ENCODE measurements around the gene IFT81.

DNA sequence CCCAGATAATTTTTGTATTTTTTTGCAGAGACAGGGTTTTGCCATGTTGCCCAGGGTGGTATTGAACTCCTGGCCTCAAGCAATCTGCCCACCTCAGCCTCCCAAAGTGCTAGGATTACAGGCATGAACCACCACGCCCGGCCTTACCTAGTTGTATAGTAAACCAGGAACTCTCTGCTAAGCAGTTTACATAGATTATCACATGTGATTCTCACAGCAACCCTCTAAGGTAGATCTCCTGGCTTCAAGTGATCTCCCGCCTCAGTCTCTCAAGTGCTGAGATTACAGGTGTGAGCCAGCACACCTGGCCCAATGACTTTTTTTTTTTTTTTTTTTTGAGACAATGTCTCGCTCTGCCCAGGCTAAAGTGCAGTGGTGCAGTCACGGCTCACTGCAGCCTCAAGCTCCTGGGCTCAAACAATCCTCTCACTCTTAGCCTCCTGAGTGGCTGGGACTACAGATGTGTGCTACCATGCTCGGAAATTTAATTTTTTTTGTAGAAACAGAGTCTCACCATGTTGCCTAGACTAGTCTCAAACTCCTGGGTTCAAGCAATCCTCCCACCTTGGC lies 130.9 kb downstream of the IFT81 start:
- TF ChIP-seq POLR2AphosphoS5 (IDR thresholded peaks at IDR 0.05; ENCODE audit: low read depth, low read length) (no peak), EZH2phosphoT487 (IDR thresholded peaks at IDR 0.05; ENCODE audit: borderline replicate concordance) (no peak), POLR2A (IDR thresholded peaks at IDR 0.05; ENCODE audit: borderline replicate concordance, extremely low read depth, insufficient read depth, insufficient read length) (no peak)
- TF ChIP-seq, protein P1, sequence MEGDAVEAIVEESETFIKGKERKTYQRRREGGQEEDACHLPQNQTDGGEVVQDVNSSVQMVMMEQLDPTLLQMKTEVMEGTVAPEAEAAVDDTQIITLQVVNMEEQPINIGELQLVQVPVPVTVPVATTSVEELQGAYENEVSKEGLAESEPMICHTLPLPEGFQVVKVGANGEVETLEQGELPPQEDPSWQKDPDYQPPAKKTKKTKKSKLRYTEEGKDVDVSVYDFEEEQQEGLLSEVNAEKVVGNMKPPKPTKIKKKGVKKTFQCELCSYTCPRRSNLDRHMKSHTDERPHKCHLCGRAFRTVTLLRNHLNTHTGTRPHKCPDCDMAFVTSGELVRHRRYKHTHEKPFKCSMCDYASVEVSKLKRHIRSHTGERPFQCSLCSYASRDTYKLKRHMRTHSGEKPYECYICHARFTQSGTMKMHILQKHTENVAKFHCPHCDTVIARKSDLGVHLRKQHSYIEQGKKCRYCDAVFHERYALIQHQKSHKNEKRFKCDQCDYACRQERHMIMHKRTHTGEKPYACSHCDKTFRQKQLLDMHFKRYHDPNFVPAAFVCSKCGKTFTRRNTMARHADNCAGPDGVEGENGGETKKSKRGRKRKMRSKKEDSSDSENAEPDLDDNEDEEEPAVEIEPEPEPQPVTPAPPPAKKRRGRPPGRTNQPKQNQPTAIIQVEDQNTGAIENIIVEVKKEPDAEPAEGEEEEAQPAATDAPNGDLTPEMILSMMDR (IDR thresholded peaks at IDR 0.05 in 2 of 3, conservative IDR thresholded peaks at IDR 0.05 in 1 of 3; ENCODE audit: borderline replicate concordance in 1 of 3, insufficient read depth in 1 of 3, low read depth in 2 of 3, low read length in 2 of 3), result no peak

All from HCT116 (cell line).